HepG2 (cell line): Measurements from ENCODE around the gene DRC7. TPM values are rescaled to one million over a fixed set of nuclear protein-coding genes. Genes with fewer than 3 reads are reported as not detected.

Experiments used
- HNRNPH1 ChIP-seq: fragments of 200-400 bp; formaldehyde crosslinking; optimal IDR thresholded peaks from 2 replicates; pipeline ENCODE3; 2017; ENCODE audit warnings: mild to moderate bottlenecking, low read depth, low read length
- IRF2 ChIP-seq: IDR thresholded peaks from 2 replicates; pipeline ENCODE4 v1.6.1; 2018; ENCODE audit warnings: missing genetic modification reagents, missing compliant biosample characterization
- JUN ChIP-seq: sonication (generic); formaldehyde crosslinking; IDR thresholded peaks from 2 replicates; pipeline ENCODE4 v1.4.0; 2020; ENCODE audit warnings: mild to moderate bottlenecking, missing genetic modification reagents
- KAT7 ChIP-seq: IDR thresholded peaks from 2 replicates; pipeline ENCODE4 v1.6.1; 2018; ENCODE audit warnings: borderline replicate concordance, missing compliant biosample characterization
- MEIS1 ChIP-seq: sonication (generic); formaldehyde crosslinking; IDR thresholded peaks from 2 replicates; pipeline ENCODE4 v1.9.0; 2021; ENCODE audit warnings: mild to moderate bottlenecking, missing genetic modification reagents, moderate library complexity, borderline replicate concordance
- NBN ChIP-seq: fragments of 450-650 bp; conservative IDR thresholded peaks from 2 replicates; pipeline ENCODE4 v1.6.1; 2017
- TSC22D2 ChIP-seq: sonication (generic); formaldehyde crosslinking; IDR thresholded peaks from 2 replicates; pipeline ENCODE4 v1.5.1; 2020; ENCODE audit warnings: missing genetic modification reagents, mild to moderate bottlenecking, borderline replicate concordance
- YY1 ChIP-seq: IDR thresholded peaks from 2 replicates; pipeline ENCODE4 v1.6.1; 2011; ENCODE audit warnings: low read length, low read depth, moderate library complexity, mild to moderate bottlenecking; ENCODE audit not compliant: insufficient read depth, insufficient replicate concordance
- ZFP82 ChIP-seq: sonication (generic); formaldehyde crosslinking; IDR thresholded peaks from 2 replicates; pipeline ENCODE4 v1.5.1; 2020; ENCODE audit warnings: mild to moderate bottlenecking, missing genetic modification reagents, borderline replicate concordance
- ZIK1 ChIP-seq: sonication (generic); formaldehyde crosslinking; IDR thresholded peaks from 2 replicates; pipeline ENCODE4 v1.5.0; 2020; ENCODE audit warnings: mild to moderate bottlenecking, low read depth, missing genetic modification reagents, borderline replicate concordance
- ZNF124 ChIP-seq: sonication (generic); formaldehyde crosslinking; IDR thresholded peaks from 2 replicates; pipeline ENCODE4 v1.4.0; 2020; ENCODE audit warnings: missing genetic modification reagents
- ZNF160 ChIP-seq: sonication (generic); formaldehyde crosslinking; IDR thresholded peaks from 2 replicates; pipeline ENCODE4 v1.8.0; 2022; ENCODE audit warnings: mild to moderate bottlenecking, inconsistent platforms, missing genetic modification reagents
- ZNF230 ChIP-seq: sonication (generic); formaldehyde crosslinking; IDR thresholded peaks from 2 replicates; pipeline ENCODE4 v1.4.0; 2020; ENCODE audit warnings: mild to moderate bottlenecking, missing genetic modification reagents
- ZNF484 ChIP-seq: sonication (generic); formaldehyde crosslinking; IDR thresholded peaks from 2 replicates; pipeline ENCODE4 v1.5.1; 2020; ENCODE audit warnings: mild to moderate bottlenecking, low read depth, missing genetic modification reagents, borderline replicate concordance
- ZNF577 ChIP-seq: sonication (generic); formaldehyde crosslinking; IDR thresholded peaks from 2 replicates; pipeline ENCODE4 v1.4.0; 2020; ENCODE audit warnings: mild to moderate bottlenecking, low read depth, missing genetic modification reagents, borderline replicate concordance
- ZNF737 ChIP-seq: sonication (generic); formaldehyde crosslinking; IDR thresholded peaks from 2 replicates; pipeline ENCODE4 v1.5.0; 2020; ENCODE audit warnings: missing genetic modification reagents, mild to moderate bottlenecking, borderline replicate concordance
- ZNF816 ChIP-seq: sonication (generic); formaldehyde crosslinking; IDR thresholded peaks from 2 replicates; pipeline ENCODE4 v1.8.0; 2022; ENCODE audit warnings: missing genetic modification reagents, mild to moderate bottlenecking, borderline replicate concordance
- ZNF839 ChIP-seq: sonication (generic); formaldehyde crosslinking; IDR thresholded peaks from 2 replicates; pipeline ENCODE4 v1.4.0; 2020; ENCODE audit warnings: missing genetic modification reagents, mild to moderate bottlenecking, borderline replicate concordance
- polyA plus RNA-seq, 8 experiments: library from polyadenylated mRNA; depleted of rRNA in 3 of 8; stranded (reverse) in 7 of 8; unstranded in 1 of 8; fragments of >200 nt; fragmentation: Illumina TruSeq in 4 of 8; extraction: Trizol in 4 of 8; gene quantifications; 2 replicates each; pipeline versions ENCODE4 v1.2.1 to v1.2.3, GENCODE V29; 2011 to 2016; ENCODE audit warnings: low read depth in 4 of 8, missing spikeins in 1 of 8, mixed read lengths in 1 of 8; ENCODE audit not compliant: insufficient read depth in 1 of 8
- total RNA-seq, 5 experiments: library from RNA; depleted of rRNA; stranded (reverse); fragments of >200 nt; fragmentation: Illumina TruSeq; extraction: Trizol; gene quantifications; 2 replicates each; pipeline ENCODE4 v1.2.3, GENCODE V29; 2016; ENCODE audit warnings: low read depth in 1 of 5
- TF ChIP-seq, protein P1 (sequence below): sonication (generic); formaldehyde crosslinking; conservative IDR thresholded peaks from 2 replicates; pipeline ENCODE4 v1.5.0; 2020; ENCODE audit warnings: missing genetic modification reagents
- TF ChIP-seq, protein P2 (sequence below): sonication (generic); formaldehyde crosslinking; IDR thresholded peaks from 2 replicates; pipeline ENCODE4 v1.5.0; 2020; ENCODE audit warnings: missing genetic modification reagents
- TF ChIP-seq, protein P3 (sequence below): sonication (generic); formaldehyde crosslinking; IDR thresholded peaks from 2 replicates; pipeline ENCODE4 v1.4.0; 2020; ENCODE audit warnings: missing genetic modification reagents, borderline replicate concordance
- TF ChIP-seq, protein P4 (sequence below): sonication (generic); formaldehyde crosslinking; IDR thresholded peaks from 2 replicates; pipeline ENCODE4 v1.4.0; 2020; ENCODE audit warnings: low read depth, mild to moderate bottlenecking, missing genetic modification reagents
- TF ChIP-seq, protein P5 (sequence below): sonication (generic); formaldehyde crosslinking; IDR thresholded peaks from 2 replicates; pipeline ENCODE4 v1.4.0; 2020; ENCODE audit warnings: missing genetic modification reagents, low read depth, mild to moderate bottlenecking, borderline replicate concordance

The DRC7 gene
- total and polyA plus RNA-seq, 2 of the 13 experiments (the other 11 are each of a cell fraction or from before 2014, with no cell fraction given) = 2.7 to 3.4 TPM

DNA sequence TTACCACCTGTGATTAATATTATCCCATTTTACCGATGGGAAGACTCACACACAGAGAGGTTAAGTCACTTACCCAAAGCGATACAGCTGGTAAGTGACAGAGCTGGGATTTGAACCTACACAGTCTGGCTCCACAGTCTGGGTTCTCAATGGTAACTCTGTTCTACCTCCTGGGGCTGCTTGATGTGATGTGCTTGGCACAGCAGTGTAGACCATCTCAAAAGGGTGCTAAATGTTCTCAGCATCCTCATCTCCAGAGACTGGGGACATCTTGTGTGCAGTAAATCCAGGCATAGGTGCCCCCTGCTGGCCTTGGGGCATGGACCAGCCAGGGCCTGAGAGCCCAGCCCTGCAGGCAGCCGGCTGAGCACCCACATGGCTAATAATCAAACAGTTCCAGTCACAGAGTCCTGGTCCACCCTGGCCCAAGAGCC is 25.6 kb downstream of the DRC7 start (continued):
- TF ChIP-seq, protein P1, sequence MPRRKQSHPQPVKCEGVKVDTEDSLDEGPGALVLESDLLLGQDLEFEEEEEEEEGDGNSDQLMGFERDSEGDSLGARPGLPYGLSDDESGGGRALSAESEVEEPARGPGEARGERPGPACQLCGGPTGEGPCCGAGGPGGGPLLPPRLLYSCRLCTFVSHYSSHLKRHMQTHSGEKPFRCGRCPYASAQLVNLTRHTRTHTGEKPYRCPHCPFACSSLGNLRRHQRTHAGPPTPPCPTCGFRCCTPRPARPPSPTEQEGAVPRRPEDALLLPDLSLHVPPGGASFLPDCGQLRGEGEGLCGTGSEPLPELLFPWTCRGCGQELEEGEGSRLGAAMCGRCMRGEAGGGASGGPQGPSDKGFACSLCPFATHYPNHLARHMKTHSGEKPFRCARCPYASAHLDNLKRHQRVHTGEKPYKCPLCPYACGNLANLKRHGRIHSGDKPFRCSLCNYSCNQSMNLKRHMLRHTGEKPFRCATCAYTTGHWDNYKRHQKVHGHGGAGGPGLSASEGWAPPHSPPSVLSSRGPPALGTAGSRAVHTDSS (CRISPR knock-in tag) = no peak
- TF ChIP-seq KAT7 = no peak
- TF ChIP-seq ZNF230 (CRISPR knock-in tag) = peak; percentile 84
- TF ChIP-seq, protein P2, sequence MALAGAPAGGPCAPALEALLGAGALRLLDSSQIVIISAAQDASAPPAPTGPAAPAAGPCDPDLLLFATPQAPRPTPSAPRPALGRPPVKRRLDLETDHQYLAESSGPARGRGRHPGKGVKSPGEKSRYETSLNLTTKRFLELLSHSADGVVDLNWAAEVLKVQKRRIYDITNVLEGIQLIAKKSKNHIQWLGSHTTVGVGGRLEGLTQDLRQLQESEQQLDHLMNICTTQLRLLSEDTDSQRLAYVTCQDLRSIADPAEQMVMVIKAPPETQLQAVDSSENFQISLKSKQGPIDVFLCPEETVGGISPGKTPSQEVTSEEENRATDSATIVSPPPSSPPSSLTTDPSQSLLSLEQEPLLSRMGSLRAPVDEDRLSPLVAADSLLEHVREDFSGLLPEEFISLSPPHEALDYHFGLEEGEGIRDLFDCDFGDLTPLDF = no peak
- no peak for TF ChIP-seq ZNF484 (CRISPR knock-in tag)
- TF ChIP-seq ZNF124 (CRISPR knock-in tag) = no peak
- peak; percentile 82 for TF ChIP-seq YY1
- TF ChIP-seq, protein P3, sequence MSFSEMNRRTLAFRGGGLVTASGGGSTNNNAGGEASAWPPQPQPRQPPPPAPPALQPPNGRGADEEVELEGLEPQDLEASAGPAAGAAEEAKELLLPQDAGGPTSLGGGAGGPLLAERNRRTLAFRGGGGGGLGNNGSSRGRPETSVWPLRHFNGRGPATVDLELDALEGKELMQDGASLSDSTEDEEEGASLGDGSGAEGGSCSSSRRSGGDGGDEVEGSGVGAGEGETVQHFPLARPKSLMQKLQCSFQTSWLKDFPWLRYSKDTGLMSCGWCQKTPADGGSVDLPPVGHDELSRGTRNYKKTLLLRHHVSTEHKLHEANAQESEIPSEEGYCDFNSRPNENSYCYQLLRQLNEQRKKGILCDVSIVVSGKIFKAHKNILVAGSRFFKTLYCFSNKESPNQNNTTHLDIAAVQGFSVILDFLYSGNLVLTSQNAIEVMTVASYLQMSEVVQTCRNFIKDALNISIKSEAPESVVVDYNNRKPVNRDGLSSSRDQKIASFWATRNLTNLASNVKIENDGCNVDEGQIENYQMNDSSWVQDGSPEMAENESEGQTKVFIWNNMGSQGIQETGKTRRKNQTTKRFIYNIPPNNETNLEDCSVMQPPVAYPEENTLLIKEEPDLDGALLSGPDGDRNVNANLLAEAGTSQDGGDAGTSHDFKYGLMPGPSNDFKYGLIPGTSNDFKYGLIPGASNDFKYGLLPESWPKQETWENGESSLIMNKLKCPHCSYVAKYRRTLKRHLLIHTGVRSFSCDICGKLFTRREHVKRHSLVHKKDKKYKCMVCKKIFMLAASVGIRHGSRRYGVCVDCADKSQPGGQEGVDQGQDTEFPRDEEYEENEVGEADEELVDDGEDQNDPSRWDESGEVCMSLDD (CRISPR knock-in tag) = no peak
- TF ChIP-seq ZIK1 (CRISPR knock-in tag) = no peak
- TF ChIP-seq JUN (CRISPR knock-in tag) = no peak
- no peak for TF ChIP-seq ZNF737 (CRISPR knock-in tag)
- TF ChIP-seq, protein P4, sequence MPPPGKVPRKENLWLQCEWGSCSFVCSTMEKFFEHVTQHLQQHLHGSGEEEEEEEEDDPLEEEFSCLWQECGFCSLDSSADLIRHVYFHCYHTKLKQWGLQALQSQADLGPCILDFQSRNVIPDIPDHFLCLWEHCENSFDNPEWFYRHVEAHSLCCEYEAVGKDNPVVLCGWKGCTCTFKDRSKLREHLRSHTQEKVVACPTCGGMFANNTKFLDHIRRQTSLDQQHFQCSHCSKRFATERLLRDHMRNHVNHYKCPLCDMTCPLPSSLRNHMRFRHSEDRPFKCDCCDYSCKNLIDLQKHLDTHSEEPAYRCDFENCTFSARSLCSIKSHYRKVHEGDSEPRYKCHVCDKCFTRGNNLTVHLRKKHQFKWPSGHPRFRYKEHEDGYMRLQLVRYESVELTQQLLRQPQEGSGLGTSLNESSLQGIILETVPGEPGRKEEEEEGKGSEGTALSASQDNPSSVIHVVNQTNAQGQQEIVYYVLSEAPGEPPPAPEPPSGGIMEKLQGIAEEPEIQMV (CRISPR knock-in tag) = no peak
- no peak for TF ChIP-seq ZNF160 (CRISPR knock-in tag)
- TF ChIP-seq ZNF816 = no peak
- TF ChIP-seq ZNF577 = no peak
- no peak for TF ChIP-seq NBN
- no peak for TF ChIP-seq HNRNPH1
- TF ChIP-seq, protein P5, sequence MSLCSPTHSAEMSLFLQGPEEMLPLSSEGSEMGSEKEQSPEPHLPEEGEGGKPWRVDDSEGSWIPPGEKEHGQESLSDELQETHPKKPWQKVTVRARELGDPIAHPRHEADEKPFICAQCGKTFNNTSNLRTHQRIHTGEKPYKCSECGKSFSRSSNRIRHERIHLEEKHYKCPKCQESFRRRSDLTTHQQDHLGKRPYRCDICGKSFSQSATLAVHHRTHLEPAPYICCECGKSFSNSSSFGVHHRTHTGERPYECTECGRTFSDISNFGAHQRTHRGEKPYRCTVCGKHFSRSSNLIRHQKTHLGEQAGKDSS = peak; percentile 88; the same call in 1 of the 2 replicates
- no peak for TF ChIP-seq MEIS1 (CRISPR knock-in tag)
- 0 out of 2 replicates have a peak, but pooled peaks have one; percentile 25 for TF ChIP-seq IRF2 (CRISPR knock-in tag)
- TF ChIP-seq ZFP82 = no peak
- no peak for TF ChIP-seq TSC22D2 (CRISPR knock-in tag)
- no peak for TF ChIP-seq ZNF839
